Measurements from ENCODE around the gene EXOSC9. TPM values are rescaled to one million over a fixed set of nuclear protein-coding genes. Genes with fewer than 3 reads are reported as not detected.

Gene EXOSC9
- total RNA-seq, 1 donor from 2014 or later = 38.4 TPM

- Mint-ChIP-seq H3K9me3 (no peaks in the 10 kb centered on the region), H3K27me3 (peaks cover 95% of the 10 kb centered on the region), H3K4me1 (ENCODE audit: unreplicated experiment) (peaks cover 6% of the 10 kb centered on the region), H3K36me3 (no peaks in the 10 kb centered on the region), H3K4me3 (peak within 1 kb of the TSS; percentile 87), H3K27ac (peak within 1 kb of the TSS; percentile 20)
- TF ChIP-seq CTCF (conservative IDR thresholded peaks at IDR 0.05) = no peak
- DNase-seq (ENCODE audit: extremely low spot score, unreplicated experiment) = no peak
Measured at GRCh38 chr4:121764702-121765367, 36.3 kb upstream of the EXOSC9 start, which contains the start of gene SMIM43. Gene SMIM43 (minus strand): TSS chr4:121765164. CDS start chr4:121765105, 59 bp downstream.

GRCh38 chr4:121765368-121765705, 35.8 kb upstream of the EXOSC9 start:
- H3K9me3 Mint-ChIP-seq = no peaks in the 10 kb centered on the region
- H3K4me3 Mint-ChIP-seq = peak overlapping the region; percentile 87
- H3K36me3 Mint-ChIP-seq = no peaks in the 10 kb centered on the region
- H3K27ac Mint-ChIP-seq = peak overlapping the region; percentile 20
- peaks cover 6% of the 10 kb centered on the region for H3K4me1 Mint-ChIP-seq (ENCODE audit: unreplicated experiment)
- H3K27me3 Mint-ChIP-seq = peaks cover 95% of the 10 kb centered on the region
- no peak for DNase-seq (ENCODE audit: extremely low spot score, unreplicated experiment)
- no peak for TF ChIP-seq CTCF (conservative IDR thresholded peaks at IDR 0.05)

- H3K9me3 Mint-ChIP-seq = no peaks in the 10 kb centered on the region
- no peak overlapping the region for H3K27ac Mint-ChIP-seq
- no peak for DNase-seq (ENCODE audit: extremely low spot score, unreplicated experiment)
- peaks cover 6% of the 10 kb centered on the region for H3K4me1 Mint-ChIP-seq (ENCODE audit: unreplicated experiment)
- H3K27me3 Mint-ChIP-seq = peaks cover 95% of the 10 kb centered on the region
- no peaks in the 10 kb centered on the region for H3K36me3 Mint-ChIP-seq
- H3K4me3 Mint-ChIP-seq = peak overlapping the region; percentile 37
- no peak for TF ChIP-seq CTCF (conservative IDR thresholded peaks at IDR 0.05)
Measured at GRCh38 chr4:121765971-121766538, 35.1 kb upstream of the EXOSC9 start.

- DNase-seq (ENCODE audit: extremely low spot score, unreplicated experiment) = no peak
- Mint-ChIP-seq H3K4me1 (ENCODE audit: unreplicated experiment) (peaks cover 6% of the 10 kb centered on the region), H3K36me3 (no peaks in the 10 kb centered on the region), H3K4me3 (no peak overlapping the region), H3K9me3 (no peaks in the 10 kb centered on the region), H3K27me3 (peaks cover 94% of the 10 kb centered on the region), H3K27ac (no peak overlapping the region)
- no peak for TF ChIP-seq CTCF (conservative IDR thresholded peaks at IDR 0.05)
Measured at GRCh38 chr4:121767166-121767565, 34.0 kb upstream of the EXOSC9 start.

GRCh38 chr4:121769341-121769740, 31.8 kb upstream of the EXOSC9 start:
- Mint-ChIP-seq H3K4me3 (no peak overlapping the region), H3K27me3 (peaks cover 87% of the 10 kb centered on the region)

More at GRCh38 chr4:121769341-121769740, 31.8 kb upstream of the EXOSC9 start:
- no peak for DNase-seq (ENCODE audit: extremely low spot score, unreplicated experiment)
- no peaks in the 10 kb centered on the region for H3K9me3 Mint-ChIP-seq
- no peak overlapping the region for H3K27ac Mint-ChIP-seq
- no peaks in the 10 kb centered on the region for H3K36me3 Mint-ChIP-seq
- TF ChIP-seq CTCF (conservative IDR thresholded peaks at IDR 0.05) = no peak
- peaks cover 6% of the 10 kb centered on the region for H3K4me1 Mint-ChIP-seq (ENCODE audit: unreplicated experiment)

Measured in type B pancreatic cell (in vitro differentiated cells).